GM19438 (cell line): ENCODE measurements around the gene COPS8.

Source experiments
- ATAC-seq: cut with Tn5 transposase; IDR thresholded peaks from one replicate; pipeline ENCODE4 v1.9.1; 2021; ENCODE audit warnings: low read depth; ENCODE audit not compliant: unreplicated experiment

The COPS8 gene

DNA sequence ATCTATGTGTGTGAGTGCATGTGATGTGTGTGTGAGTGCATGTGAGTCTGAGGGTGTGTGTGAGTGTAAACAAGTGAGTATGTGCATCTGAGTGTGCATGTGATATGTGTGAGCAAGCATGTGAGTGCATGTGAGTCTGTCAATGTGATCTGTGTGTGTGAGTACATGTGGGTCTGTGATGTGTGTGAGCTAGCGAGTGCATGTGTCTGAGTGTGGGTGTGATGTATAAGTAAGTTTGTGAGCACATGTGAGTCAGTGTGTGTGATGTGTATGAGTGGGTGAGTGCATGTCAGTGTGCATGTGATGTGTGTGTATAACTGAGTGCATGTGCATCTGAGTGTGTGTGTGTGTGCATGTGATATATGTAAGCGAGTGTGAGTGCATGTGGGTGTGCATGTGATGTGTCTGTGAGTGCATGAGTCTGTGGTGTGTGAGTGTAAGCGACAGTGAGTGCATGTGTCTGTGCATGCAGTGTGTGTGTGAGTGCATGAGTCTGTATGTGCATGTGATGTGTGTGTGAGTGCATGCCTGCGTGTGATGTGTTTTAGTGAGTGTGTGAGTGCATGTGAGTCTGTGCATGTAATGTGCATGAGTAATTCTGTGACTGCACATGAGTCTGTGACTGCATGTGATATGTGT, 44.1 kb downstream of the COPS8 start:
- no peak for ATAC-seq

DNA sequence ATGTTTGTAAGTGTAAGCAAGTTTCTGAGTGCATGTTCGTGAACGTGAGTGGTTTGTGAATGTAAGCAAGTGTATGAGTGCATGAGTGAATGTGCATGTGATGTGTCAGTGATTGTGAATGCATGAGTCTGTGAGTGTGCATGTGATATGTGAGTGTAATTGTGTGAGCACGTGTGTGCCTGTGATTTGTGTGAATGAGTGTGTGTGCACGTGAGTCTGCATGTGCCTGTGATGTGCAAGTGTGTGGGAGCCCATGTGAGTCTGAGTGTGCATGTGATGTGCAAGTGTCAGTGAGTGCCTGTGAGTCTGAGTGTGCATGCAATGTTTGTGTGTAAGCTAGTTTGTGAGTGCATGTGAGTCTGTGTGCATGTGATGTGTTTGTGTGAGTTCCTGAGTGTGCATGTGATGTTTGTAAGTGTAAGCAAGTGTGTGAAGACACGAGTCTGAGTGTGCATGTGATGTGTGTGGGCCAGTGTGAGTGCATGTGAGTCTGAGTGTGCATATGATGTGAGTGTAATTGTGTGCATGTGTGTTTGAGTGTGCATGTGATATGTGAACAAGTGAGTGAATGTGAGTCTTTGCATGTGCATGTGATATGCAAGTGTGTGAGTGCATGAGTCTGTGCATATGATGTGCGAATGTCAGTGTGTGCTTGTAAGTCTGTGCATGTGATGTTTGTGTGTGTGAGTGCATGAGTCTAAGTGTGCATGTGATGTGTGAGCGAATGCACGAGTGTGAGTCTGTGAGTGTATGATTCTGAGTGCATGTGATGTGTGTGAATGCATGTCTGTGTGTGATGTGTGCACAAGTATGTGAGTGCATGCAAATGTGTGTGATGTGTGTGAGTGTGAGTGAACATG, 45.1 kb downstream of the COPS8 start:
- no peak for ATAC-seq

DNA sequence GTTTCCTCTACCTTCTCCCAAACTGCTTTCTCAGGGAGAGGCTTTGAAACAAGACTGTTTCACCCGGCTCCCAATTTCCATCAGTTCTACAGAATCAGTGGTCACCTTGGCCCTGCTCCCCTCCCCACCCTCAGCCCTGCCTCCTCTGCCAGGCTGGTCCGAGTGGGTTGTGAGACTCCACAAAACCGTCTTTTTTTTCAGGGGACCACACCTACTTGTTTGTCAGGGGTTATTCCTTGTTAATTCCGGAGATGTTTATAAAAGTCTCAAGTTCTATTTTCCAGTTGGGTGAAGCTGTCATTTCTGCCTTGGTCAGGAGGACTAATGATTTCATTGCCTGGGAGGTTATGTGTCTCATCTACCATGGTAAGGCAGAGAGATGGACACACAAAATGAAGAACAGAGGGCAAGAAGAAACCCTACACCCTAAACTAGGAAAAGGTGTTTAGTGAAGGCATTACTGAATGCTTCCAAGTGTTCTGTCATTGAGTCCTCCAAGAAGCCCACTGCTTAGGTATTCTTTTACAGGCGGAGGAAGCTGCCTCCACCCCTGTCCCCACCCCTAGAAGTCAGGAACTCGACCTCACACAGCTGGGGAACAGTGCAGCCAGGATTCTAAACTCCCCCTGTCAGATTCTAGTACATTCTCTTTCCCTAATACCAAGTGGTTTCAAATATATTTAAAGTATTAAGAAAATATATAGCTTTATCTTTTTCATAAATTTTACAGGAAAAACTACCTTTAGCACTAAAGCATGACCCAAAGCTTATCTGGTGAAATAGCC, 46.3 kb downstream of the COPS8 start:
- no peak for ATAC-seq

DNA sequence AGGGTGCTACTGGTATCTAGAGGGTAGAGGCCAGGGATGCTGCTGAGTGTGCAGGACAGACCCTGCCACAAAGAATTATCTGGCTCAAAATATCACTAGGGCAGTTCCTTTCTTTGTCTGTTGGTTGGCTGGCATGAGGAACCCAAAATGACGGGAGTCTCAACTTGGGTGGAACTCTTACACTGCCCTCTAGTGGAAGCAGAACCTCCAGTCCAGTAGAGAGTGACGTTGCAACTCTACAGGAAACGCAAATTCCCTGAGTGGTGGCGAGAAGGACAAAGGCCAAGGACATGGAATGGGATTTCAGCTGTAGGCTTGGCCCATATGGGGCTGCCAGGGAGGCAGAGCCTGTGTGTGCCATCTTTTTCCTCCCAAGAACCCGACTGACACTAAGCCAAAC, 47.1 kb downstream of the COPS8 start:
- ATAC-seq, result no peak

DNA sequence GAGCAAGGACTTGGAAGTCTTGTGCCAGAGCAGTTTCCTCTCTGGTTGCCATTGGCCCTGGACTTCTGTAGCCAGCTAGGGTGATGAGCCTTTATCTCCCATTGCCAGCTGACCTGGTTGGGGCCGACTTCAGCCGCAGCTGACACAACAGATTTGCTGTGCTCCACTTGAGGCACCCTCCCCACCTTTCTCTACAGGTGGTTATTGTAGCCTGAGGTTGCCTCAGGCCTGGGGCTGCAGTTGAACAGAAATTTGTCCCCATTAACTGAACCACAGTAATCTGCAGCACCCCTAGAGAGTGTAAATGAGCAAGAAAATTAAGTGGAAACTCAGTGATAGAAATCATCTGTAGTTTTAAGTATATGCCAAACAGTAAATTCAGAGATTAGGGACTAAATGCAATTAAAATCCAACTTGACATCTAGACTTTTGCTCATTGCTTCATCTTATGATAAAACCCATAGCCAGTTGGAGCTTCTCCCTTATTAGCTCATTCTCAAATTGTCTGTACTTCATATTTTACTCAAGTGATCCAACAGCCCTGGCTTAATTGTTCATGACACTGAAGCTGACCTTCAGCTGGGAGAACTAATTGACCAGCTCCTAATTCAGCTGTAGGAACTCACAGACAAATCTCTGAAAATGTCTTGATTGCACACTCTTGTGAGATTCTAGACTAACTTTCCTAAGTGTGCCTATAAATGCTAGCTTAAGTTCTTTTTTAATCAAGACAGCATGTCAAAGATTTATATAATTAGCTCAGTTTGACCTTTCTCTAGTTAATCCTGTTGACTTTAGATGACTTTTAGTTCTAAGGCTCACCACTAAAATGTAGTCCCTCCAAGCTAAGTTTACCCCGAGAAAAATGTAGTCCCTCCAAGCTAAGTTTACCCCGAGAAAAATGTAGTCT, 48.9 kb downstream of the COPS8 start:
- no peak for ATAC-seq

DNA sequence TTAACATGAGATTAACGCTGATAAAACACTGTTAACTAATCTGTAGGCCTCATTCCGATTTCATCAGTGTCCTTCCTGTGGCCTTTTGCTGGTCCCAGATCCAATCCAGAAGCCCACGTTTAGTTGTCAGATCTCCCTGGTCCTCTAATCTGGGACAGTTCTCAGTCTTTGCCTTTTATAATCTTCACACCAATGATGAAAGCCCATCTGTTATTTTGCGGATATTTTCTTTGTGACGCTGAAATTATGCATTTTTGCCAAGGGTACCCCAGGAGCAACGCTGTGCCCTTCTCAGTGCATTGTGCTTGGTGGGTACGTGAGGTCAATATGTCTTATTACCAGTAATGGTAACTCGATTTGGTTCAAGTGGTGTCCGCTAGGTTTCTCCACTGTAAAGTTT, 51.1 kb downstream of the COPS8 start:
- ATAC-seq, result no peak

DNA sequence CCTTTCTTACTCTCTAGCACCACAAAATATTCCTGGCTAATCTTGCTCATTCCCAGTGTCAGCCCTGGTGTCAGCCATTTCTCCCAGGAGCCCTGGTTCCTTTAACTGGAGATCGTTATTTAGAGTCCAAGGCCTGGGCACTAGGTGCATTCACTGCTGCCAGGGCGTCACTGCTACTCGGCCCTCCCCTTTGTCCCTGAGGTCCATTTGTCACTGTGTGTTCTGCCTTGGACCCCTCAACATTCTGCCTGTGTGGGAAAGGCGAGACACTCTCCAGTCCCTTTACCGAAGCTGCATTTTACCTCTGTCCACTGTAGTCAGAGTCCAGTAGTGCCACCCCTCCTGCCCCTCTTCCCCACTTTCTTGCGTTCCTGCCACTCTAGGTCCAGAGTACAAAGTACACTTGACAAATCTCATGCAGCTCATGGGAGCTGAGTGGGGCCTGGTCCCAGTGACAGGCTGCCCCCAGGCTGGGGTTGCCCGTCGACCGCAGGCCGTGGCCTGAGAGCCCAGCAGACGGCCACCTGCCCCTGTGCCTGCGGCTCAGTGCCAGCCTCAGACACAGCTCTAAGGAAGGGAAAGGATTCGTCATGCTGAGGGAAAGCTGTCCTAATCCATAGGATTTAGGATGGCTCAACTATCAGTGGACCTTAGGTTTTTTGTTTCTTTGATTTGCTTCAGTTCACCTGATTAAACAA, 52.1 kb downstream of the COPS8 start:
- no peak for ATAC-seq

DNA sequence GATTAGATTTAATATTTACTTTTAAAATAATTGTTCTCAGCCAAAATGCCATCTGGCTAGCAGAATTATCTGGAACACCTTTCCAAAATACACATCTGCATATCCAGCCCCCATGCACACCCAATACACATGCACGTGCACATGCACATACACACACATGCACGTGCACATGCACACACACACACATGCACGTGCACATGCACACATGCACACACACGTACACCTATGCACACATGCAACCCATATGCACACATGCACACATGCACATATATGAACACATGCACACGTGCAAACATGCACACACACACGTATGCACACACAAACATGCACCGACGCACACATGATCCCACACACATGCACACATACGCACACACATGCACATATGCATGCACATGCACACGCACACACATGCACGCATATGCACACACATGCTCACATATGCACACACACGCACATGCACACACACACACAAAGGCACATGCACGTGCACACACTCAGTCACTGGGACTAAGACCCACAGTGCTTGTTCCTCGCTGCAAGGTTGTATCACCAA, 53.5 kb downstream of the COPS8 start:
- no peak for ATAC-seq

DNA sequence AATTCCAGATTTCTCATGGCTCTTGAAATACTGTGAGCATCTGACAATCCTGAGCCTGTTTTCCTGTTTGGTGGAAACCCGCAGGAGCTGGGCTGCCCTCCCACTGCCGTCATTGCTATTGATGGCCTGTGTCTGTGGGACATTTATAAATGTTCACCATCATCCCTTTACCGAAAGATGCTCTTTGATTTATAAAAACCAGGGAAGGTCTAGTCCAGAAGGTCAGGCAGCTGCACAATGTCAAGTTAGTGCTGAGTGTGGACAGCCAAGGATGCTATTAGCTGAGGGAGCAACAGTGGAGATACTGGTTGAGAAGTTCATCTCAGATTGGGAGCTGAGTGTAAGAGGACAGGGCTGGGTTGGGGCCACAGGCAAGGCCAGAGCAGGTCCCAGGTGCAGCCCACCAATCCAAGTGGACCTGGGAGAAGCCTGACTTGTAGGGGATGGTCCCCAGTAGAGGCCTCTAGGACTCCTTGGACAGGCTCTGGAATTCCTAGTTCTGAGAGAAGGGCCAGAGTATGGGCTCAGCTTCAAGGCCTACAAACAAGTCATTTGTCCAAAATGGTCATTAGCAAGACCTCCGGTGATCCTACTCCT, 55.1 kb downstream of the COPS8 start:
- no peak for ATAC-seq

DNA sequence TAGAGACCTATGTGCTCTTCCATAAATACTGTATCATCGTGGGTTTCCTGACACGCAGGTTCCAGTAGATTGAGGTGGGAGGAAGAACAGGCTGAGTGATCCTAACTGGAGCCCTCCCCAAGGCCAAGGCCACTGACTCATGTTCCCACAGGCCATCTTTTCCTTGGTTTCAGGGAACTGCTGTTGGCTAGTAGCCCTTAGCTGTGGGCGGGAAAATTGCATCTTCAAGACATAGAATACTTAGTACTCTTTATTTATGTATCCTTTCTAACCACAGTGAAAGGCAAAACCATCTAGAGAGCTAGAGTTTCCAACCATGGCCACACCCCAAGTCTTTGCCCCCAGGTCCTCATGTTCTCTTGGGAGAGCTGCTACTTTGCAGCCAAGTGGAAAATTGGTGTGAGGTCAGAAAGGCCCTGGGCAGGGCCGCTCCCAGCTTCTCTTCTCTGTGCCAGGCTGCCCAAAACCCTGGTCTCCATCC, 55.9 kb downstream of the COPS8 start:
- no peak for ATAC-seq

DNA sequence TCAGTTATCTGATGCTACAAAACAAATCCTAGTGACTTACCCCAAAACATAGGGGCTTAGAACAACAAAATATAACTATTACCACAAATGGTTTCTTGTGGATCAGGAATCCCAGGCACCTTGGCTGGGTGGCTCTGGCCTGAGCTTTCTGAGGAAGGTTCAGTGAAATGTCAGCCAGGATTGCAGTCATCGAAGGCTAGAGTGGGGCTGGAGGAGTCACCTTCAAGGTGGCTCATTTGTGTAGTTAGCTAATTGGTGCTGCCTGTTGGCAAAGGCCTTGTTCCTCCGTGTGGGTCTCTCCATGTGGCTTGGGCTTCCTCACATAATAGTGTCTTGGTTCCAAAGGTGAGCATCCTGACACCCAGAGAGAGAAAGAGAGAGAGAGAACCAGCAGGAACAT, 57.4 kb downstream of the COPS8 start:
- ATAC-seq, result no peak

DNA sequence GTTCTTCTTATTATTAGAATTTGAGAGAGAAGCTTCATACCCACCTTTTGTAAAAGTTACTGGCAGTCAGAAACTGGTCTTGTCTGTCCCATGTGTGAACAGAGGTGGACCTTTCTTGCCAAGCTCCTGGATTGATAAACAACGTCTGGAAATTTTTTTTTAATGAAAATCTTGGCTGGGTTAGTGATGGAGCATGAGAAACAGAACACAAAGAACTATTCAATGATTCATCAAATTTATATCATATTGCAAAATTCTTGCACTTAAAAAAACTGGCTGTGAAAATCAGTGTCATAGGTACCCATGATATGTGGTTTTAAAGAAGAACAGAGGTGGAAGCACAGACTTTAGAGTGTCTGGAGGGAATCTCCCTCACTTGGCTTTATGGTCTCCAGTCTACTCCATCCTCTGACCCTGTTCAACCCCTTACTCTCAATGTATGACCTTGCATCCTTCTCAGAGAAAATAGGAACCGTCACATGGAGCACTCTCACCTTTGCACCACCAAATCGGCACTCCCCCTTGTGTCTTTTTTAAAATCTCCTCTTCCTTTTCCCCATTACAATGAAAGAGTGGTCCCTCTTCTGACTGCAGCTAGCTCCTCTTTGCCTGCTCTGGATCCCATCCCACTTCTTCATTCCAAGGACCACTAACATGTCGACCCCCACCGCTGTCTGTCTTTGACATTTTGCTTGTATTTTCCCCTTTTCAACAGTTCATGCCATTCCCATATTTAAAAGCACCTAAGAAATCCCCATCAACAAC, 58.2 kb downstream of the COPS8 start:
- ATAC-seq, result no peak

DNA sequence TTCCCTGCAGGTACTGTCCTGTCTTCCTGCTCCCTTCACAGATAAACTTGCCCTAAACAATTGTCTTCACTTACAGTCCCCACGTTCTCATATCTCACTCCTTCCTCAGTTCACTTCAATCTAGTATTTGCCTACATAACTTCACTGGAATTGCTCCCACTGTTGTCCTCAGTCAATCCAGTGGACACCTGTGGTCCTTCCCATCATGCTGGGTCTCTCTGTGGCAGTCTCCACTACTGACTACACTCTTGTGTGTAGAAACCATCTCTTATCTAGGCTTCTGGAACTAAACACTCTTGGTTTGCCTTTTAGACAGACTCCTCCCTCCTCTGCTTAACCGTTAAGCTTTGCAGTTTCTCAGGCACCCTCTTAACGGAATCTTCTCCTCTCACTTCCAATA, 58.8 kb downstream of the COPS8 start:
- no peak for ATAC-seq

DNA sequence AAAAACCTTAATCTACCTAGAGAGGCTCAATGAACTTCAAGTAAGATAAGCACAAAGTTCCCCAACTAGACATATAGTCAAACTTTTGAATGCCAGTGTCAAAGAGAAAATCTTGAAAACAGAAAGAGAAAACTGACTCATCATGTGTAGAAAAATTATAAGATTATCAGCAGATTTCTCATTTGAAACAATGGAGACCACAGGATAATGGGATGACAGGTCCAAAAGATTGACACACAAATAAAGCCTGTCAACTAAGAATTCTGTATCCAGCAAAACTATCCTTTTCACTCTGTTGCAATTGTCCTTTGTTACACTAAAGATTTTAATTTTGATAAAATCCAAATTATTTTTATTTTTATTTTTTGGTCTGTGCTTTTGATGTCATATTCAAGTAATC, 61.6 kb downstream of the COPS8 start:
- ATAC-seq, result no peak

DNA sequence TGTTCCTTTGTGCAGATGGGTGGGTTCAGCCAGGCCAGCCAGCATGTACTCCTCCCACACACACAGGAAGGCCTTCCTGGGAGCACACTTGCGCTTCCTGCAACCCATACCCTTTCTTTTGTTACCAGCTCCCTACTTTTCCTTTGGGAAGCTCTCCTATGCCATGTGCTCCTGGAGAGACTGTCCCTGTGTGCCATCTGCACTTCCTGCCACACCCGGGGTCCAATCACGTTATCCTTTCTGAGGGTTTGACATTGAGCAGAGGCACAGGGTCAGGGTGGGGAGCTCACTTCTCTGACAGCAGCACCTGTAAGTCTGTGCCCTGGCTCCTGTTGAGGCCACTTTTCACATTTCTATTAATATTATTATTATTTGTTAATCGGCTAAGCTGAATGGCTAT, 62.9 kb downstream of the COPS8 start:
- no peak for ATAC-seq

DNA sequence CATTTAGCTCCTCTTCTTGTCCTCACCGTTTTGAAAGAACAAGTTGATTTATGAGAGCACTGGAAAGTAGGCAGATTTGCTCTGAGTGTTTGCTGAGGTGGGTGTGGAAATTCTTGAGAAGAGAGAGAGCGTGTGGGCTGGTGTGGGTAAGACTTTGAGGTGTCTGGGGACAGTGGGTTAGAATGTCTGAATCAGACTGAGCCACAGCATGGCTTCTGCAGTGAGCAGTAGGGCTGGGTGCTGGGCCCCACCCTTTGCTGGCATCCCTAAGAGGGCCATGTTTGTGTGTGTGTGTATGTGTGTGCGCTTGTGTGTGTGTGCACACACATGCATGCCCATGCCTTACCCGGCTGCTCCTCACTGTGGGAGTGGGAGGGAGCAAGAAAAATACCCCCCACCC, 63.7 kb downstream of the COPS8 start:
- ATAC-seq, result no peak
